EL (cell line): ENCODE measurements around the gene LYPLAL1.
"Not testable (repeated sequence)": the region's sequence is repeated elsewhere in the genome, so short reads cannot be mapped to it uniquely, and the experiment has no call there.

Experiments used
- DNase-seq: peaks from one replicate; pipeline ENCODE4 v3.0.0-alpha.2; 2016

The LYPLAL1 gene

DNA sequence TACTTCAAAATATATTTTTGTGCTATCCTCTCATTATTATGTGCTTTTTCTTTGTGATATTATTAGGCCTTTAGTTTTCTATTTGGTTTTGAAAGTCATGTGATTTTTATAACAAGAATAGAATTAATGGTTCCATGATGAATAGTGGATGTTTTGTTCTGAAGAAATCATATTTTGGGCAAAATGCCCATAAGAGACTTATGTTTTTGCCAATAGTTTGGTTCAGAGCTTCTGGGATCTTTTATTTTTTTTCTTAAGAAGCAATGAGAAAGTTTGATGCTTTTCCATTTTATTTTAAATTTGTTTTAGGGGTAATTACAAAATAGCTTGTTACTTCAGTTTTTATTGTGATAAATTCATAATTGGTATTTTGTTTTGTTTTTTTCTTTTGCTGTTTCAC is 49.8 kb downstream of the LYPLAL1 start:
- no peak for DNase-seq

DNA sequence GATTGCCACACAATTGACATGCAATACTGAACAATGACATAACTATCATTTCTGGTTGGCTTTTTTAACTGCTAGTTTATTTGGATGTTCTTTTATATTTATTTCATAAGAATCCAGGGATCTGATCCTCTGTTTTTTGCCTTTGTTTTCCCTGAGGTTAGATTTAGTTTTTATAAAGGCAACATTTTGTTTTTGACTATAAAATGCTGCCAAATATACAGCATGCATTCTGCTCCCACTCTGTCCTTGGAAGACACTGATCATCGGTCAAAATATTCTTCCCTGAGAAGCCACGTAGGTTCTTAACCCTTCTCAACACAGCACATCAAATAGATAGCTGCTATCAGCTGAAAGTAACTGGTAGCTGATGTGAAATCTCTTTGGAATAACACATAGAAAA is 52.5 kb downstream of the LYPLAL1 start:
- no peak for DNase-seq

DNA sequence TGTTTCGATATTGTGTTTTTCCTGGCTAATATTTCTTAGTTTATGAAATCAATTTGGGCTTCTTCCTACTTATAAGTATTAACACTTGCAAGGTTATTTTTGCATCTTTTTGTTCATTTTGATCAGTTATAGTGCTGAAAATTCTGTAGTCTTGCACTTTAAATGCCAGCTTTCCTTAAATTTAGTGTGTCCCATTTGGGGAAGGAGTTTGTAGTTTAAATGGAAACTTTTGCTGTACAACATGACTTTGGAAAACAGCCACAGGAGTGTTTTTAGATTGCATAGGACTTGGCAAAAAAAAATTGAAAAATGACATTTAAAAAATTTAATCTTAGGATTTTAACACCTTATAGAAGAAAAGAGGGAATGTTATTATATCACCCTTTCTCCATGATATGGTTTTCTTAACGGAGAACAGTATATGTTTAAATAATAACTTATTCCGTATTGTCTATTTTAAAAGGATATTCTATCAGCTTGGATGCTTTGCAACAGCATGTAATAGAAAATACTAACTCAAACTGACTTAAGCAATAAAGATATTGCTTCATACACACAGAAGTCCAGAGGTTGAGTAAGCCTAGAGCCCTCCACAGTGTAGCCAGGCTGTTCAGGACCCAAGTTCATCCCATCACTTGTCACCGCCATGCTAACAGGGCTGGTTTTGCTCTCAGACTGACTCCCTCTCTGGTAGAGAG is 53.8 kb downstream of the LYPLAL1 start:
- DNase-seq, result no peak

DNA sequence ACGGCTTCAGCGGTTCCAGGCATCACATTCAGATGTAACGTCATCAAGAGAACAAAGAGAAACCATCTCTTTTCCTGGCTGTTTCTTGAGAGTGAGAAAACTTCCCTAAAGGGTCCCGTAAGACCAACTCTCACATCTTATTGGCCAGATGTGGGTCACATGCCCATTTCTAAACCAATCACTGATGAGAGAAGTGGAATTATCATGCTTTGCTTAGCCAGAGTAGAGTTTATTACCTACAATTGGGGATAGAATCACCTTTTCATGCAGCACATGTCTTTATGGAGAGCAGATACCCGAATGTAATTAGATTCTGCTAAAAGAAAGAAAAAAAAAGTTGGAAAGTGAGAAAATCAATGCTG is 54.4 kb downstream of the LYPLAL1 start:
- no peak for DNase-seq

DNA sequence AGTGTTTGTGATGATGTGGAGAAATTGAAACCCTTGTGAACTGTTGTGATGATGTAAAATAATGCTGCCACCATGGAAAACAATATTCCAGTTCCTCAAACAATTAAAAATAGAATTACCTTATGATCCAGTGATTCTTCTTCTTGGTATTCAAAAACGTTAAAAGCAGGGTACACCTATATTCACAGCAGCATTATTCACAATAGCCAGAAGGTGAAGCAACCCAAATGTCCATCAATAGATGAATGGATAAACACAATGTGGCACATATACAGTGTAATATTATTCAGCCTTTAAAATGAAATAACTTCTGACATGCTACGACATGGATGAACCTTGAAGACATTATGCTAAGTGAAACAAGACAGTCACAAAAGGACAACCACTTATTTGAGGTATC is 59.2 kb downstream of the LYPLAL1 start:
- no peak for DNase-seq

DNA sequence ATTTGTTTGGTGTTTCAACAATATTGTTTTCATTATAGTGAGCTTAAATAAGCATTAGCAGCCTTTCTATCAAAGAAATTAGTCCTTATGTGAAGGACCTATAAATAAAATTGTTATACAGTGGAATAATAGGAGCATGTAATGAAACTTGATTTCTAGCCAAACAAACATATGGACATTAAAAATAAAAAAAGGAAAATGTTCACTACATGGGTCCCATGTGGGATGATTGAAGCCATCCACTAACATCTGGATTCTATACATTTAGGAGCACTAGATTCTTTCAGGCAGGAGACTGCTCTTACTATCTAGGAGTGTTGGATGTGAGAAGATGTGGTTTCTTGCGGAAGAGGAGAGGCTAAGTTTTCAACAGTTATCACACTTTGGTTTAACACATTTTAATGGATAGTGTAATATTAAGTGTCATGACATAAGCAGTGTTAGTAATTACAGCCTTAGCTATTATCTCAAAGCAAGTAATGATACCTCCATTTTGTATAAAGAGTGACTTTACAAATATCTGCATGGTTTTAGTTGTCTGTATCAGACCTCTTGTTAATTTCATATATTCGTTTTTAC is 62.3 kb downstream of the LYPLAL1 start:
- no peak for DNase-seq

DNA sequence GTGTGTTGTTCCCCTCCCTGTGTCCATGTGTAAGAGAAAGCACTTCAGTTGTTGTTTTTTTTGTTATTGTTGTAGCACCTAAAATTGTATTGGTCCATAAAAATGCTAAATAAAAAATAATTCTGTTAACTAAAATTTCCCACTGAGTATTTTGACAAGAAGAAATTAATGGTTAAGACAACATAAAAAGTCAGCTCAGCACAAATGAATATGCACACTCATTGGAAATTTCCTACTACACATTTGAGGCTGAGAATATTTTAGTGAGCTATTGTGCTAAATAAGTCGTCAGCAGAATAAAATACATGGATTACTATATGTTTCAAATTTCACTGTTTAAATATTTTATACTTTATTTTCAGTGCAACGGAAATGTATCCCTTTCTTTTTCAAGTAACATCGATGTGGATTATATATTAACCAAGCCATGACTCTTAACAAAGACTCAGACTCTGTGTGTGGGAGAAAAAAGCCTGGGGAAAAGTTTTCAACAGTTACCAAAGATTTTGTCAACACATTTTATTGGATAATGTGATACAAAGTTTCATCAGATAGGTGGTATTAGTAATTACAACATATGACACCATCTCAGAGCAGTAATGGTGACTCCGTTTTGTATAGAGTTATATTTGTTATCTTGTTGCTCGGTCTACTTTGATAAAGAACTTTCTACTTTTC is 63.4 kb downstream of the LYPLAL1 start:
- DNase-seq, result no peak

DNA sequence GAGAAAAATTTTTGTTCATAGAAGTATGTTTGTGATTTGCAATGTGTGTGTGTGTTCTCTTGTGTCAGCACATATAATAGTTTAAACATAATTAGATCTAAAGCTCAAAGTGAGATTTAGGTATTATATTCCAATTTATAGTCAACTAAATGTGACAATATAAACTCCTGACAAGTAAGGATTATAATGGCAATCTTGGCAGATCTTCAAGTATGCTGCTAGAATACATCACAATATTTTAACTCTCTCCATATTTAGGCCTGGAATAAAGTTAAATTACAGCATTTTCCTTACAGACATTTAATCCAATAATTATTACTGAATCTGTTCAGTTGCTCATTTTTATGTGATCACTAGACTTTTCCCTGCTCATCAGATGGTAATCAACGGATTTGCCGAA is 65.8 kb downstream of the LYPLAL1 start:
- DNase-seq, result no peak

DNA sequence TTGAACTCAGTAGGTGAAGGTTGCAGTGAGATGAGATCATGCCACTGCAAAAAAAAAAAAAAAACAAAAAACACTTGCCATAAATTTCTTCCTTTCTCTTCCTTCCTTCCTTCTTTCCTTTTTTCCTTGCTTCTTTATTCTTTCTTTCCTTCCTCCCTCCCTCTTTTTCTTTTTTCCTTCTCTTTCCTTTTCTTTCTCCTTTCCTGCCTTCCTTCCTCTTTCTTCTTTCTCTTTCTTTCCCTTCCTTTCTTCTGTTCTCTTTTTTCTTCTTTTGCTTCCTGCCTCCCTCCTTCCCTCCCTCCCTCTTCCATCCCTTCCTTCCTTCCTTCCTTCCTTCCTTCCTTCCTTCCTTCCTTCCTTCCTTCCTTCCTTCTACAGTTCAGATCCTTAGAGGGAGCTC is 71.2 kb downstream of the LYPLAL1 start:
- no peak for DNase-seq

DNA sequence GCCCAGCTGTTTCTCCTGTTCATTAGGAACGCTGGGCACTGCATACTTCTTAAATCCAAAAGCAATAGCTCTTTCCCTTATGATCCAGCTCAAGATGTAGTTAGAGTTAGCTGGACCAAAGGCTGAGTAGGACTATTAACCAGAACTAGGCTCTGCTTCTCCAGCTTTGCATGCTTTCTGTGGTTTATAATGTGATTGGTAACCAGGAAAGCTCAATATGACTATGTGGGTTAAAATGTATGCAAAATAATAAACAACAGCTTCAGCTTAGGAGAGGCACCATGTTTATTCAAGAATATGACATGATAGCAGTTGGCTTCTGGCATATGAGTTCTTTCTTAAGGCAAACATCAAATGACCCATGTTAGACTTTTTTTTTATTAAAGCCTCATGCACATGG is 73.8 kb downstream of the LYPLAL1 start:
- DNase-seq, result peak; percentile 2

DNA sequence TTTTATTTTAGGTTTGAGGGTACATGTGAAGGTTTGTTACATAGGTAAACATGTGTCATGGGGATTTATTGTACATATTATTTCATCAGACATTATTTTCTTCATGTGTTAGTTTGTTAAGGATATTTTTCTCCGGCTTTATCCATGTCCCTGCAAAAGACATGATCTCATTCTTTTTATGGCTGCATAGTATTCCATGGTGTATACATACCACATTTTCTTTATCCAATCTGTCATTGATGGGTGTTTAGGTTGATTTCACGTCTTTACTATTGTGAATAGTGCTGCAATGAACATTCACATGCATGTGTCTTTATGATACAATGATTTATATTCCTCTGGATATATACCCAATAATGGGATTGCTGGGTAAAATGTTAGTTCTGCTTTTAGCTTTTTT is 76.8 kb downstream of the LYPLAL1 start:
- DNase-seq, result not testable (repeated sequence)

DNA sequence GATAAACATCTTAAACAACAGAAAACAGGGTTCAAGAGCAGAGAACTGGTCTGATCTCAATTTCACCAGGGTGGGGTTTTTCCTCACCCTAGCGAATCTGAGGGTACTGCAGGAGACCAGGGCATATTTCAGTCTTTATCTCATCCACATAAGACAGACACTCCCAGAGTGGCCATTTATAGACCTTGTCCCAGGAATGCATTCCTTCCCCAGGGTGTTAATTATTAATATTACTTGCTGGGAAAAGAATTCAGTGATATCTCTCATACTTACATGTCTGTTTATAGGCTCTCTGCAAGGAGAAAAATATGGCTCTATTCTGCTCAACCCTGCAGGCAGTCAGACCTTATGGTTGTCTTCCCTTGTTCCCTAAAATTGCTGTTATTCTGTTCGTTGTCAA is 84.1 kb downstream of the LYPLAL1 start:
- DNase-seq, result no peak

DNA sequence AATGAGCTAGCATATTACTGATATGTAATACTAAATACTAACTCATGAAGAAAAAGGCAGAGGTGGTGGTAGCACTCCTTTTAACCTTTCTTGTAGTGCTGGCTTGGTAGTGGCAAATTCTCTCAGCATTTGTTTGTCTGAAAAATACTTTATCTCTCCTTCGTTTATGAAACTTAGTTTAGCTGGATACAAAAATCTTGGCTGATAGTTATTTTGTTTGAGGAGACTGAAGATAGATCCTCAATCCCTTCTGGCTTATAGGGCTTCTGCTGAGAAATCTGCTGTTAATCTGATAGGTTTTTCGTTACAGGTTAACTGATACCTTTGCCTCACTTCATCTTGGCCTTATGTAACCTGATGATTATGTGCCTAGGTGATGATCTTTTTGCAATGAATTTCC is 87.8 kb downstream of the LYPLAL1 start:
- no peak for DNase-seq
